Neural cell (in vitro differentiated cells): ENCODE results near the gene BCAR3.

ENCODE experiments used
- EP300 ChIP-seq: fragments of 450-650 bp; conservative IDR thresholded peaks from 2 replicates; pipeline ENCODE4 v1.6.1; 2014; ENCODE audit warnings: antibody characterized with exemption, mild to moderate bottlenecking, moderate library complexity; ENCODE audit not compliant: poor library complexity, severe bottlenecking
- EZH2 ChIP-seq: fragments of 200-600, 300-800 bp; shearing (Covaris generic), sonication (generic); IDR thresholded peaks from 2 replicates; pipeline ENCODE4 v1.6.1; 2014; ENCODE audit warnings: antibody characterized with exemption, low read length, borderline replicate concordance, mild to moderate bottlenecking; ENCODE audit not compliant: insufficient read depth, poor library complexity, severe bottlenecking
- MXI1 ChIP-seq: fragments of 450-650 bp; conservative IDR thresholded peaks from 2 replicates; pipeline ENCODE4 v1.6.1; 2014; ENCODE audit warnings: antibody characterized with exemption, mild to moderate bottlenecking; ENCODE audit not compliant: poor library complexity, severe bottlenecking
- POLR2AphosphoS5 ChIP-seq: IDR thresholded peaks from 2 replicates; pipeline ENCODE4 v1.6.1; 2012
- TF ChIP-seq, protein P1 (sequence below): fragments of 450-650 bp; IDR thresholded peaks from 2 replicates; pipeline ENCODE4 v1.5.1; 2014; ENCODE audit warnings: antibody characterized with exemption, mild to moderate bottlenecking, moderate library complexity; ENCODE audit not compliant: poor library complexity, severe bottlenecking

DNA sequence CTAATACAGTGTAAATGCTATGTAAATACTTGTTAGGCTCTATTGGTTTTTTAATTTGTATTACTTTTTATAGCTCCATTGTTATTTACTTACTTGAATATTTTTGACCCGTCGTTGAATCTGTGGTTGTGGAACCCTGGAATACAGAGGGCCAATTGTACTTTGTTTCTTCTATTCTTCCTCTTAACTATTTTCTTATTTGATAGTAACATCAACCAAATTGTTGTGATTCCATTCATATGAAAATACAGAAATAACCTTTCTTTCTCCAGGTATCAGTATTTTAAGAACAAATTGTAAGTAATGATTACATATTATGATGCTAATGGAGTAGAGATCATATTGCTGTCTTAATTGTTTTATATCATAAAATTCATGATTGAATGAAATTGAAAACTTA, 160.0 kb downstream of the BCAR3 start:
- TF ChIP-seq, protein P1, sequence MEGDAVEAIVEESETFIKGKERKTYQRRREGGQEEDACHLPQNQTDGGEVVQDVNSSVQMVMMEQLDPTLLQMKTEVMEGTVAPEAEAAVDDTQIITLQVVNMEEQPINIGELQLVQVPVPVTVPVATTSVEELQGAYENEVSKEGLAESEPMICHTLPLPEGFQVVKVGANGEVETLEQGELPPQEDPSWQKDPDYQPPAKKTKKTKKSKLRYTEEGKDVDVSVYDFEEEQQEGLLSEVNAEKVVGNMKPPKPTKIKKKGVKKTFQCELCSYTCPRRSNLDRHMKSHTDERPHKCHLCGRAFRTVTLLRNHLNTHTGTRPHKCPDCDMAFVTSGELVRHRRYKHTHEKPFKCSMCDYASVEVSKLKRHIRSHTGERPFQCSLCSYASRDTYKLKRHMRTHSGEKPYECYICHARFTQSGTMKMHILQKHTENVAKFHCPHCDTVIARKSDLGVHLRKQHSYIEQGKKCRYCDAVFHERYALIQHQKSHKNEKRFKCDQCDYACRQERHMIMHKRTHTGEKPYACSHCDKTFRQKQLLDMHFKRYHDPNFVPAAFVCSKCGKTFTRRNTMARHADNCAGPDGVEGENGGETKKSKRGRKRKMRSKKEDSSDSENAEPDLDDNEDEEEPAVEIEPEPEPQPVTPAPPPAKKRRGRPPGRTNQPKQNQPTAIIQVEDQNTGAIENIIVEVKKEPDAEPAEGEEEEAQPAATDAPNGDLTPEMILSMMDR = no peak
- no peak for TF ChIP-seq MXI1
- no peak for TF ChIP-seq EP300
- TF ChIP-seq EZH2 = no peak
- TF ChIP-seq POLR2AphosphoS5 = no peak
